WTC11 (cell line): ENCODE measurements around the gene VPS8.

Source experiments
- CTCF ChIP-seq: fragments of 200-600 bp; IDR thresholded peaks from 2 replicates; pipeline ENCODE4 v1.8.0; 2022; ENCODE audit warnings: antibody characterized with exemption
- E2F5 ChIP-seq: sonication (generic); formaldehyde crosslinking; IDR thresholded peaks from 2 replicates; pipeline ENCODE4 v1.8.1; 2022; ENCODE audit warnings: mild to moderate bottlenecking, moderate library complexity, missing genetic modification reagents
- MAX ChIP-seq: sonication (generic); formaldehyde crosslinking; IDR thresholded peaks from 2 replicates; pipeline ENCODE4 v1.8.0; 2022; ENCODE audit warnings: mild to moderate bottlenecking, missing genetic modification reagents
- SMAD3 ChIP-seq: sonication (generic); formaldehyde crosslinking; IDR thresholded peaks from 2 replicates; pipeline ENCODE4 v1.8.0; 2022; ENCODE audit warnings: missing genetic modification reagents, mild to moderate bottlenecking, borderline replicate concordance
- TCF7 ChIP-seq: sonication (generic); formaldehyde crosslinking; IDR thresholded peaks from 2 replicates; pipeline ENCODE4 v1.8.0; 2022; ENCODE audit warnings: mild to moderate bottlenecking, low read depth, missing genetic modification reagents, moderate library complexity
- TEAD4 ChIP-seq: sonication (generic); formaldehyde crosslinking; IDR thresholded peaks from 2 replicates; pipeline ENCODE4 v1.8.0; 2022; ENCODE audit warnings: mild to moderate bottlenecking, missing genetic modification reagents

GRCh38 chr3:184911570-184911969, 99.6 kb downstream of the VPS8 start:
- TF ChIP-seq TEAD4 (CRISPR knock-in tag) (no peak), CTCF (no peak), E2F5 (CRISPR knock-in tag) (no peak), SMAD3 (CRISPR knock-in tag) (no peak), MAX (CRISPR knock-in tag) (no peak), TCF7 (CRISPR knock-in tag) (no peak)
